ENCODE data around the gene SH3BP2. TPM values are rescaled to one million over a fixed set of nuclear protein-coding genes. Genes with fewer than 3 reads are reported as not detected.

SH3BP2 gene
- total RNA-seq, 6 donors from 2014 or later, result 59.1 to 358 (median 103) TPM

DNA sequence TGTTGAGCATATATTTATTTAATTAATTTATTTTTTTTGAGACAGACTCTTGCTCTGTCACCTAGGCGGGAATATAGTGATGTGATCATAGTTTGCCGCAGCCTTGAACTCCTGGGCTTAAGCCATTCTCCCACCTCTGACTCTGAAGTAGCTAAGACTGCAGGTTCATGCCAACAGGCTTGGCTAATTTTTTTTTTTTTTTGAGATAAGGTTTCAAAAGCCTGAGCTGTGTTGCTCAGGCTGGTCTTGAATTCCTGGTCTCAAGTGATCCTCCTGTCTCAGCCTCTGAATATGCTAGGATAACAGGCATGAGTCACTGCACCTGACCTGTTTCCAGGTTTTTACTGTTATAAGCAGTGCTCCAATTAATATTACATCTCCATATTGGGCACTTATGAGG is 55.6 kb downstream of the SH3BP2 start:
- TF ChIP-seq POLR2AphosphoS5 (IDR thresholded peaks at IDR 0.05) (no peak), POLR2A (IDR thresholded peaks at IDR 0.05) (no peak), EP300 (IDR thresholded peaks at IDR 0.05) (peak in 1 of 4 donors; percentile 65)
- TF ChIP-seq, protein P1, sequence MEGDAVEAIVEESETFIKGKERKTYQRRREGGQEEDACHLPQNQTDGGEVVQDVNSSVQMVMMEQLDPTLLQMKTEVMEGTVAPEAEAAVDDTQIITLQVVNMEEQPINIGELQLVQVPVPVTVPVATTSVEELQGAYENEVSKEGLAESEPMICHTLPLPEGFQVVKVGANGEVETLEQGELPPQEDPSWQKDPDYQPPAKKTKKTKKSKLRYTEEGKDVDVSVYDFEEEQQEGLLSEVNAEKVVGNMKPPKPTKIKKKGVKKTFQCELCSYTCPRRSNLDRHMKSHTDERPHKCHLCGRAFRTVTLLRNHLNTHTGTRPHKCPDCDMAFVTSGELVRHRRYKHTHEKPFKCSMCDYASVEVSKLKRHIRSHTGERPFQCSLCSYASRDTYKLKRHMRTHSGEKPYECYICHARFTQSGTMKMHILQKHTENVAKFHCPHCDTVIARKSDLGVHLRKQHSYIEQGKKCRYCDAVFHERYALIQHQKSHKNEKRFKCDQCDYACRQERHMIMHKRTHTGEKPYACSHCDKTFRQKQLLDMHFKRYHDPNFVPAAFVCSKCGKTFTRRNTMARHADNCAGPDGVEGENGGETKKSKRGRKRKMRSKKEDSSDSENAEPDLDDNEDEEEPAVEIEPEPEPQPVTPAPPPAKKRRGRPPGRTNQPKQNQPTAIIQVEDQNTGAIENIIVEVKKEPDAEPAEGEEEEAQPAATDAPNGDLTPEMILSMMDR (IDR thresholded peaks at IDR 0.05), result no peak
- H3K4me1 ChIP-seq, result peaks cover 62 to 87% (median 64%) of the 10 kb centered on the region in 4 donors
- 63 to 84% methylated on average over 2 of the region's 2 CpGs for whole genome bisulfite sequencing, 2 donors
- H3K4me3 ChIP-seq, result no peak overlapping the region
- DNase-seq, result peak in 1 of 2 donors; percentile 73
- H3K27ac ChIP-seq, result peak overlapping the region in 3 of 4 donors; percentile 50 to 61 (median 58)
- peaks cover 0 to 4% (median under 1%) of the 10 kb centered on the region in 4 donors for H3K36me3 ChIP-seq
- H3K27me3 ChIP-seq, result no peaks in the 10 kb centered on the region
- ATAC-seq (ENCODE audit: low FRiP score in 2 of 2), result peak in 1 of 2 donors; percentile 42
- no peaks in the 10 kb centered on the region for H3K9me3 ChIP-seq

GRCh38 chr4:2849267-2850152 is 56.6 kb downstream of the SH3BP2 start:
- TF ChIP-seq, protein P1 (IDR thresholded peaks at IDR 0.05), result no peak
- no peak for TF ChIP-seq POLR2A (IDR thresholded peaks at IDR 0.05)
- TF ChIP-seq EP300 (IDR thresholded peaks at IDR 0.05), result no peak
- no peak for TF ChIP-seq POLR2AphosphoS5 (IDR thresholded peaks at IDR 0.05)
- Histone ChIP-seq H3K9me3 (no peaks in the 10 kb centered on the region), H3K27ac (peak overlapping the region in 3 of 4 donors; percentile 20 to 71 (median 61)), H3K36me3 (peaks cover 4 to 14% (median 7%) of the 10 kb centered on the region in 4 donors), H3K4me1 (peaks cover 72 to 97% (median 75%) of the 10 kb centered on the region in 4 donors), H3K27me3 (no peaks in the 10 kb centered on the region), H3K4me3 (no peak overlapping the region)
- 54 to 63% methylated on average over 9 of the region's 9 CpGs for WGBS, 2 donors
- no peak for DNase-seq
- peak; percentile 11 to 63 for ATAC-seq (ENCODE audit: low FRiP score in 2 of 2)

DNA sequence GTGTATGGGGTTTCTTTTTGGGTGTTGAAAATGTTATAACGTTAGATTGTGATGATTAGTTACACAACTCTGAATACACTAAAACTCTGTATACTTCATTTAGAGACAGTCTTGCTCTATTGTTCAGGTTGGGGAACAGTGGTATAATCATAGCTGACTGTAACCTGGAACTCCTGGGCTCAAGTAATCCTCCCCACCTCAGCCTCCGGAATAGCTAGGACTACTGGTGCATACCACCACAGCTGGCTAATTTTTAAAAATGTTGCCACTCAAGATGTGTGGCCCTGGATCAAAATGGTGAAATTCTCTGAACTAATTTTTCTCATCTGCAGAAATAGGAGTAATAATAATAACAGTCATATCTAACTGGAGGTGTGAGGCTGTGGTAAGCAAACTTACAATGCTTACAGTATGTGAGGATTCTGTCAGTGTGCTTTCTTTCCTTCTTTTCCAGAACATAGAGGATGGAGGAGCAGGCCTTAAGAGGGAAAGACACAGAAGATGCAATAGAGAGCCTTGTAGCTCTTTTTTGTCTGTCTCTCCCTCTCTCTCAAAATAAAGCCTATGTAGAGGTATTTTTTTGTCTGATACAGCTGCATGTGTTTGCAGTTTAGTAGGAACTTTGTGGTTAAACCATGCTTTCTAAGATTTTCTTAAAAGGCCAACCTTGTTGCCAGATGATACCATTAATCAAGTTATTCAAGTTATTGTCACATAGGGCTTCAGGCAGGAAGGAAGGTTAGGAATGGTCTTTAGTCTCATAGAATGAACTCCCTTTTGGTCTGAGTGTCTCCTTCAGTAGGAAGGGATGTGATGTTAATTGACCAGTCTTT is 58.3 kb downstream of the SH3BP2 start:
- WGBS, 2 donors, result 53 to 68% methylated on average over 2 of the region's 2 CpGs
- DNase-seq, result no peak
- ATAC-seq (ENCODE audit: low FRiP score in 2 of 2), result no peak
- peak overlapping the region; percentile 10 to 73 (median 40) for H3K27ac ChIP-seq
- no peaks in the 10 kb centered on the region for H3K9me3 ChIP-seq
- H3K4me3 ChIP-seq, result no peak overlapping the region
- peaks cover 69 to 93% (median 73%) of the 10 kb centered on the region in 4 donors for H3K4me1 ChIP-seq
- peaks cover 6 to 20% (median 8%) of the 10 kb centered on the region in 4 donors for H3K36me3 ChIP-seq
- TF ChIP-seq POLR2AphosphoS5 (IDR thresholded peaks at IDR 0.05), result no peak
- TF ChIP-seq POLR2A (IDR thresholded peaks at IDR 0.05), result no peak
- no peak for TF ChIP-seq EP300 (IDR thresholded peaks at IDR 0.05)
- no peaks in the 10 kb centered on the region for H3K27me3 ChIP-seq

GRCh38 chr4:2852481-2852921 is 59.6 kb downstream of the SH3BP2 start:
- Histone ChIP-seq H3K27ac (peak overlapping the region in 3 of 4 donors; percentile 7 to 77 (median 73)), H3K4me3 (no peak overlapping the region), H3K4me1 (peaks cover 68 to 92% (median 77%) of the 10 kb centered on the region in 4 donors), H3K36me3 (peaks cover 6 to 20% (median 8%) of the 10 kb centered on the region in 4 donors), H3K9me3 (no peaks in the 10 kb centered on the region), H3K27me3 (no peaks in the 10 kb centered on the region)
- DNase-seq (peak in 1 of 2 donors; percentile 48), ATAC-seq (ENCODE audit: low FRiP score in 2 of 2) (peak; percentile 48 to 65)
- 30 to 37% methylated on average over 7 of the region's 7 CpGs for WGBS, 2 donors
- TF ChIP-seq POLR2AphosphoS5 (IDR thresholded peaks at IDR 0.05) (peak in 1 of 2 donors; percentile 58), EP300 (IDR thresholded peaks at IDR 0.05) (no peak), POLR2A (IDR thresholded peaks at IDR 0.05) (no peak)
- TF ChIP-seq, protein P1 (IDR thresholded peaks at IDR 0.05), result no peak
